ENCODE measurements around the gene ROR1.

ROR1 gene

DNA sequence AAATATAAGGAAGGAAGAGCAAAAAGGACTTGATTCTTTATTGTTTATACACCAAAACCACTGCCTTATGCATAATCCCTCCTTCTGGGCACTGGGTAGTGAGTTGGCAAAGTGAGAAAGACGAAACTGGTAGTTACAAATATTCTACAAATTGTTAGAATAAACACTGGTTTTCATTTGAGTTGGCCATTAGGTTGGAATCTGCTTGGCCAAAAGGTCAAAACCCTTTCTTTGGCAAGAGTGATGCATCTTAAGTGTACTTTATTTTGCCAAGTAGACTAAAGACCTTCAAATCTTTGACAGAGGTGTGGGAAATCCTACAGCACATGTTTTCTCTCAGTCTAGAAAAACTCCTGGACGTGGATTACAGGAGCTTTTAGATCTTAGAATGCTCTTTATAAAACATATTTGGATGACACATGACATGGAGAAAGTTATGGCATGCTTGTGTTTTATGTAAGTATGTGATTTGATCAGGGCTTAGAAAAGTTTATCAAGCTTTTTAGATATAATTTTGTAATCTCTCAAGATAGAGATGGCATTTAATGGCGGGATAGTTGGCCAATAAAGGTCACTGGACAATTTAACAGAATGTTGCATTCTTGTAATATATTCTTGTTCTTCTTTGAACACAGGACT lies 120.9 kb downstream of the ROR1 start:
- no peak for DNase-seq (ENCODE audit: low read depth)
- H3K4me3 ChIP-seq (ENCODE audit: low read length) = no peak overlapping the region
- TF ChIP-seq, protein P1, sequence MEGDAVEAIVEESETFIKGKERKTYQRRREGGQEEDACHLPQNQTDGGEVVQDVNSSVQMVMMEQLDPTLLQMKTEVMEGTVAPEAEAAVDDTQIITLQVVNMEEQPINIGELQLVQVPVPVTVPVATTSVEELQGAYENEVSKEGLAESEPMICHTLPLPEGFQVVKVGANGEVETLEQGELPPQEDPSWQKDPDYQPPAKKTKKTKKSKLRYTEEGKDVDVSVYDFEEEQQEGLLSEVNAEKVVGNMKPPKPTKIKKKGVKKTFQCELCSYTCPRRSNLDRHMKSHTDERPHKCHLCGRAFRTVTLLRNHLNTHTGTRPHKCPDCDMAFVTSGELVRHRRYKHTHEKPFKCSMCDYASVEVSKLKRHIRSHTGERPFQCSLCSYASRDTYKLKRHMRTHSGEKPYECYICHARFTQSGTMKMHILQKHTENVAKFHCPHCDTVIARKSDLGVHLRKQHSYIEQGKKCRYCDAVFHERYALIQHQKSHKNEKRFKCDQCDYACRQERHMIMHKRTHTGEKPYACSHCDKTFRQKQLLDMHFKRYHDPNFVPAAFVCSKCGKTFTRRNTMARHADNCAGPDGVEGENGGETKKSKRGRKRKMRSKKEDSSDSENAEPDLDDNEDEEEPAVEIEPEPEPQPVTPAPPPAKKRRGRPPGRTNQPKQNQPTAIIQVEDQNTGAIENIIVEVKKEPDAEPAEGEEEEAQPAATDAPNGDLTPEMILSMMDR (conservative IDR thresholded peaks at IDR 0.05; ENCODE audit: low read depth, low read length) = no peak

DNA sequence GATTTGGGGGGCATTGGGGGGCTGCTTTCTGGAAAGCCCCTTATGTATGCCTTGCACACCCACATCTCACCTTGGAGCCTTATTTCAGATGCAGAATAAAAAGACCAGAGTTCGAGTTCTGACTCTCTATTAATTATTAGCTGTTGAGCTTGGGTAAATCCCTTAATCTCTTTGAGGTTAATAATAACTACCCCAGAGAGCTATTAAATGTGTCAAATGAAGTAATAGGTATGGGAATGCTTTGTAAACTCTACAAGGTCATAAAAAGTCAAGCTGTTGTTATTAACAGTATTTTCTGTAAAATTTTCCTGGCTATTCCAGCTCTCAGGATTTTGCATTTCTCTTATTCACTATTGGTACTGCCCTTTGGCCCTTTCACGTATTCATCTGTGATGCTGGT lies 122.9 kb downstream of the ROR1 start:
- no peak overlapping the region for H3K4me3 ChIP-seq (ENCODE audit: low read length)
- DNase-seq (ENCODE audit: low read depth) = no peak
- TF ChIP-seq, protein P1 (conservative IDR thresholded peaks at IDR 0.05; ENCODE audit: low read depth, low read length) = no peak

DNA sequence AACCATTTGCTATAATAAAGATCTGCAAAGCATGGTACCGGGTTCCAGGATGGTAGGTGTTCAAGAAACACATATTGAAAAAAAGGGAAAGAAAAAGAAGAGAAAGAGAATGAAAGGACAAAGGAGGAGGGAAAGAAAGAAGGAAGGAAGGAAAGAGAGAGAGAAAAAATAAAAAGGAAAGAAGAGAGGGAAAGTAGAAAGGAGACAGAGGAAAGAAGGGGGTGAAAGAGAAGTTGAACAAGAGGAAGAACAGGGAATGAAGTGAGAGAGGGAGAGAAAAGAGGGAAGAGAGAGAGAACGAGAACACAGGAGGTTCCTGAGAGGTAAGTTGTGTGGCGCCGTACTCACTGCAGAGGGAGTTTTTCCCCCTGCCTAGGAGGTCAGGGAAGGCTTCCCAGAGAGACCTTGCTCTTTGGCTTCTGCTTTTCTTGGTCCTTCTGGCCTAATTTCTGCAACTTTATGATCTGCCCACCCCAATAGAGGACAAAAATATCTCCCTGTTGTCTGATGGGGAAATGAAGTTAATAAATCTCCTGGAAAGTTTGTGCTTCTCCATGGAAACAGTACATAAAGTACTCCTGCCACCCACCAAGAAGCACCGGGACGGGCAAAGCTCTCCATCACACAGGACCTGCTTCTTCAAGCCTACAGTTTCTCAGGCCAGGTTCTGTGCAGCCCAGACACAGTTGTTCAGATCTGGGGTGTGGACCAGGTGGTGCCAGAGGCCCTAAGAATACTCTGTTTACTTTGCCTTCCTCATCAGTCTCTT lies 124.8 kb downstream of the ROR1 start:
- no peak overlapping the region for H3K4me3 ChIP-seq (ENCODE audit: low read length)
- DNase-seq (ENCODE audit: low read depth) = no peak
- TF ChIP-seq, protein P1 (conservative IDR thresholded peaks at IDR 0.05; ENCODE audit: low read depth, low read length) = no peak

DNA sequence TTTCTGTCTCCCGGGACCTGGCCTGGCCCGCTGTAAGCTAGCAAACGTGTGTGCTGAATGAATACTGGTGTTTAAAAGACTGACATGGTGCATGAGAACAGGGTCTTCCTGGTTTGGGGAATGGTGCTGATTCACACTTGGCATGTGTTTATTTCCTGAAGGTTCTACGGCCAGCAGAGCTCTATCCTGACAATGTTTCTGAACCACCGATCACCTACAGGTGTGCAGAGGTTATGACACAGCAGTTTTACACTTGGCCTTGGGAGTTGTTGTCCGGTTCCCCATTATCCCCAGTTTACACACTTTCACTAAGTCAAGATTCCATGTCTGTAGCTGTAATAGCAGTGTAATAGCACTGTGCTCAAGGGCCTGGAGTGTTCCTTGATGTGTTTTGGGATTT lies 127.3 kb downstream of the ROR1 start:
- TF ChIP-seq, protein P1 (conservative IDR thresholded peaks at IDR 0.05; ENCODE audit: low read depth, low read length) = no peak
- no peak for DNase-seq (ENCODE audit: low read depth)
- H3K4me3 ChIP-seq (ENCODE audit: low read length) = no peak overlapping the region

DNA sequence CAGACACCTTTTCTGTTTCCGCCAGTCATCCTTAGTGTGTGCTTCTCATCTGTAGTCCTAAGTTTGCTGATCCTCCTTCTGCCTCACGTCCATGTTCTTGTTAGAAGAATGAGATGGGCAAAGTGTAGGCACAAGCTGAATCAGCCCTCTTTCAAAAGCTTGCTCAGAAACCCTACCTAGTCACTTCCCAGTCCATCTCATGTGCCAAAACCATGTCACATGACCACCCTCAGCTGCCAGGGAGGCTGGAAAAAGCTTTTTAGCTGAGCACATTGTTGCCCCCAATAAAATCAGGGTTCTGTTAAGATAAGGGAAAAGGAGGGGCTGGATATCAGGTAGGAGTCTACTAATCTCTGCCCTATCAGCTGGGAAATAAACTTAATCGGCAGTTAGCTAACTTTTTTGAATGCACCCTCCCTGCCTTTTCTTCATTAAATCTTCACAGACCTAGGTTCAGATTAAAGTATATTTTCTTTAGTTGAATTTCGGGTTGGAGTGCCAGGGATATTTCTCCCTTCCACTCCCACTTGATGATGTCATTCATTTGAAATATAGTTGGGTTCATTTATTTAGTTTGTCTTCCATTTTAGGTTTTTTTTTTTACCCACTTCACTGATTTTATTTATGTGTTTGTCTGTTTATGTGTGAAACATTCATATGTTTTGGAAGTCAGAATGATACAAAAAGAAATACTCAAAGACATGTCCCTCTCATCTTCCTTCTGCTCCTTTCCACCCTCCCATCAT lies 129.2 kb downstream of the ROR1 start:
- H3K4me3 ChIP-seq (ENCODE audit: low read length) = no peak overlapping the region
- TF ChIP-seq, protein P1 (conservative IDR thresholded peaks at IDR 0.05; ENCODE audit: low read depth, low read length) = no peak
- no peak for DNase-seq (ENCODE audit: low read depth)

DNA sequence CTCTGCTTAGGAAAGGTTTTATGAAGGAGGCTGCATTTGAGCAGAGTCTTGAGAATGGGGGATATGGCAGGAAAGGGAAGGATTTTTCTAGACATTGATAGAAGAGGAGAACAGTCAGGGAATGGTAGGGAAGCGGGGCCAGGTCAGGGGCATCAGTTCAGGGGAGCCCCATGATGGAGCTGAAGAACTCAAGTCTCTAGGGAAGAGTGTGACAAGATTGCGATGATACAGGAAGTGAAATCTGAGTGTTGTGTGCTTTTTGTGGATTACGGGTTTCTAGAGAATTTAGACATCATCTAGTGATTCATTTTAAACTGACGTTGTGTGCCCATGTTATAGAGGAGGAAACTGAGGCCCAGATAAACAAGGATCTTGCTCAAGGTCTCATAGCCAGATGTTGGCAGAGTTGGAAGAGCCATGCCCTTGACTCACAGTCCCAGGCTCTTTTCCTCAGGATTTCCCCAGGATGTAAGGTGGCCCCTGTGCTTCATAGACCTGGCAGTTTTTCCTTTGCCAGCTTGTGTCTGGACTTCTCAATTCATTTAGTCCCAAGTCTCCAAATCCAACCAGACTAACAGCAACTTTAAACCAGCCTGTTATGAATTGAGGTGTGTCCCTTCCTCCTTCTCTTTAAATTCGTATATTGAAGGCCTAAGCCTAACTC lies 130.3 kb downstream of the ROR1 start:
- TF ChIP-seq, protein P1 (conservative IDR thresholded peaks at IDR 0.05; ENCODE audit: low read depth, low read length) = no peak
- no peak for DNase-seq (ENCODE audit: low read depth)
- no peak overlapping the region for H3K4me3 ChIP-seq (ENCODE audit: low read length)
